CD14-positive monocyte (primary cell): Measurements from ENCODE around the gene SLC66A3. TPM values are rescaled to one million over a fixed set of nuclear protein-coding genes. Genes with fewer than 3 reads are reported as not detected.

Experiments
- DNase-seq, 3 donors: peaks; one replicate each; pipeline ENCODE4 v3.0.0-alpha.2; 2011 to 2022
- H2AFZ ChIP-seq: 2 replicates; pipeline ENCODE4 v1.6.0; 2012; ENCODE audit warnings: mild to moderate bottlenecking, low read depth, low read length, inconsistent platforms; ENCODE audit not compliant: insufficient read depth, poor library complexity, severe bottlenecking
- H3K27ac ChIP-seq, 2 donors: 1 replicate in 1 of 2; 2 replicates in 1 of 2; pipeline ENCODE4 v1.5.1; 2012 to 2013; ENCODE audit warnings: low read length in 2 of 2, control low read depth in 1 of 2, inconsistent platforms in 1 of 2, low read depth in 1 of 2, mild to moderate bottlenecking in 1 of 2
- H3K27me3 ChIP-seq, 2 donors: one replicate each; pipeline versions ENCODE4 v1.6.0 to v1.6.1; 2011 to 2013; ENCODE audit warnings: low read length in 2 of 2; ENCODE audit not compliant: control insufficient read depth in 2 of 2, insufficient read depth in 2 of 2
- H3K36me3 ChIP-seq, 2 donors: replicated peaks in 1 of 2; 1 replicate in 1 of 2; 2 replicates in 1 of 2; pipeline versions ENCODE4 v1.5.1 to v1.6.1; 2012 to 2013; ENCODE audit warnings: low read length in 2 of 2, control low read depth in 1 of 2, inconsistent platforms in 1 of 2, mild to moderate bottlenecking in 1 of 2; ENCODE audit not compliant: insufficient read depth in 2 of 2, control insufficient read depth in 1 of 2
- H3K4me1 ChIP-seq, 2 donors: 1 replicate in 1 of 2; 2 replicates in 1 of 2; pipeline versions ENCODE4 v1.5.1 to v1.6.1; 2012 to 2013; ENCODE audit warnings: low read length in 2 of 2, control low read depth in 1 of 2, inconsistent platforms in 1 of 2, mild to moderate bottlenecking in 1 of 2, moderate library complexity in 1 of 2; ENCODE audit not compliant: insufficient read depth in 2 of 2, control insufficient read depth in 1 of 2
- H3K4me2 ChIP-seq: replicated peaks from 2 replicates; pipeline ENCODE3; 2012; ENCODE audit warnings: low read length, moderate library complexity, mild to moderate bottlenecking; ENCODE audit not compliant: poor library complexity, severe bottlenecking; ENCODE audit errors: extremely low read depth
- H3K4me3 ChIP-seq, 3 experiments: fragments of 200-600 bp in 1 of 3; sonication (generic) in 1 of 3; replicated peaks in 1 of 3; 1 replicate in 2 of 3; 2 replicates in 1 of 3; pipeline ENCODE4 v1.5.1; 2011 to 2013; ENCODE audit warnings: low read length in 3 of 3, mild to moderate bottlenecking in 3 of 3, control low read depth in 2 of 3, low read depth in 2 of 3, inconsistent platforms in 1 of 3, moderate library complexity in 1 of 3
- H3K79me2 ChIP-seq: 2 replicates; pipeline ENCODE4 v1.6.0; 2012; ENCODE audit warnings: mild to moderate bottlenecking, control low read depth, inconsistent platforms, low read length, moderate library complexity; ENCODE audit not compliant: insufficient read depth
- H3K9ac ChIP-seq: 2 replicates; pipeline ENCODE4 v1.6.0; 2017; ENCODE audit warnings: low read length, mild to moderate bottlenecking; ENCODE audit not compliant: insufficient read depth, poor library complexity, severe bottlenecking
- H3K9me3 ChIP-seq, 2 donors: replicated peaks in 1 of 2; 1 replicate in 1 of 2; 2 replicates in 1 of 2; pipeline versions ENCODE4 v1.5.1 to v1.6.1; 2012 to 2013; ENCODE audit warnings: low read length in 2 of 2, control low read depth in 1 of 2; ENCODE audit not compliant: control insufficient read depth in 1 of 2, insufficient read depth in 1 of 2
- H4K20me1 ChIP-seq: 2 replicates; pipeline ENCODE4 v1.6.0; 2012; ENCODE audit warnings: mild to moderate bottlenecking, low read length, control low read depth, moderate library complexity; ENCODE audit not compliant: insufficient read depth
- H3K27ac Mint-ChIP-seq, 7 donors: one replicate each; pipeline ENCODE4 v1.8.0; 2020; ENCODE audit warnings: mild to moderate bottlenecking in 7 of 7, mixed read lengths in 7 of 7, moderate library complexity in 6 of 7, inconsistent platforms in 2 of 7
- H3K27me3 Mint-ChIP-seq, 3 donors: one replicate each; pipeline ENCODE4 v1.8.0; 2021 to 2022; ENCODE audit warnings: low read depth in 3 of 3, mild to moderate bottlenecking in 3 of 3, mixed read lengths in 3 of 3, moderate library complexity in 3 of 3, inconsistent platforms in 1 of 3
- H3K36me3 Mint-ChIP-seq, 2 donors: one replicate each; pipeline ENCODE4 v1.8.0; 2020; ENCODE audit warnings: mixed read lengths in 2 of 2, inconsistent platforms in 1 of 2, mild to moderate bottlenecking in 1 of 2
- H3K4me1 Mint-ChIP-seq: one replicate; pipeline ENCODE4 v1.8.0; 2020; ENCODE audit warnings: mild to moderate bottlenecking, mixed read lengths
- H3K4me3 Mint-ChIP-seq, 2 donors: one replicate each; pipeline ENCODE4 v1.8.0; 2020; ENCODE audit warnings: mild to moderate bottlenecking in 2 of 2, mixed read lengths in 2 of 2, moderate library complexity in 1 of 2
- H3K9me3 Mint-ChIP-seq, 7 donors: one replicate each; pipeline ENCODE4 v1.8.0; 2020 to 2022; ENCODE audit warnings: mixed read lengths in 7 of 7, mild to moderate bottlenecking in 6 of 7, moderate library complexity in 6 of 7, inconsistent platforms in 2 of 7
- CTCF ChIP-seq: fragments of 200-600 bp; IDR thresholded peaks from one replicate; pipeline ENCODE4 v1.8.0; 2022; ENCODE audit warnings: antibody characterized with exemption, mild to moderate bottlenecking
- WGBS: methylation state at CpG from one replicate; pipeline ENCODE4 v1.1.5; 2013; ENCODE audit warnings: missing lambda C conversion rate; ENCODE audit not compliant: insufficient coverage; 5-methylcytosine and 5-hydroxymethylcytosine counted together
- intact Hi-C, 2 donors: fragments of 100-400 bp; cut with micrococcal nuclease; formaldehyde crosslinking; loops; one replicate each; pipeline versions ENCODE4 v1.15.0 to v1.15.1; 2023
- polyA plus RNA-seq, 3 donors: library from polyadenylated mRNA; depleted of rRNA in 1 of 3; unstranded in 2 of 3; stranded (reverse) in 1 of 3; fragments of 300-500 nt in 2 of 3; fragments of >200 nt in 1 of 3; fragmentation: Illumina TruSeq in 2 of 3; gene quantifications; 1 replicate in 2 of 3; 2 replicates in 1 of 3; pipeline ENCODE4 v1.2.3, GENCODE V29; 2012 to 2021

The SLC66A3 gene
- polyA plus RNA-seq, 3 donors = 51.8 to 188 (median 169) TPM

GRCh38 chr2:11186145-11186544 lies 30.9 kb downstream of the SLC66A3 start:
- Histone ChIP-seq H4K20me1 (no peaks in the 10 kb centered on the region), H3K4me3 (no peak overlapping the region), H2AFZ (no peak overlapping the region), H3K27ac (peak overlapping the region in 1 of 2 donors; percentile 31), H3K9ac (no peak overlapping the region), H3K4me1 (peaks cover 8 to 9% of the 10 kb centered on the region in 2 donors), H3K27me3 (no peaks in the 10 kb centered on the region), H3K4me2 (no peak overlapping the region), H3K9me3 (no peaks in the 10 kb centered on the region), H3K79me2 (no peaks in the 10 kb centered on the region), H3K36me3 (peaks cover 19 to 72% of the 10 kb centered on the region in 2 donors)
- intact Hi-C loops = no loop called here
- WGBS = 100% methylated on average over 5 of the region's 6 CpGs
- Mint-ChIP-seq H3K4me1 (peaks cover 13% of the 10 kb centered on the region), H3K4me3 (no peak overlapping the region), H3K27me3 (peaks cover 0 to 1% (median 0%) of the 10 kb centered on the region in 3 donors), H3K9me3 (peaks cover 0 to 2% (median 0%) of the 10 kb centered on the region in 7 donors), H3K36me3 (peaks cover 52 to 59% of the 10 kb centered on the region in 2 donors), H3K27ac (no peak overlapping the region)
- no peak for TF ChIP-seq CTCF
- no peak for DNase-seq

GRCh38 chr2:11187083-11187619 lies 31.9 kb downstream of the SLC66A3 start:
- H3K4me1 ChIP-seq = peaks cover 8 to 9% of the 10 kb centered on the region in 2 donors
- peaks cover 0 to 1% (median 0%) of the 10 kb centered on the region in 3 donors for H3K27me3 Mint-ChIP-seq
- no peaks in the 10 kb centered on the region for H3K79me2 ChIP-seq
- peaks cover 0 to 2% (median 0%) of the 10 kb centered on the region in 7 donors for H3K9me3 Mint-ChIP-seq
- intact Hi-C loops = no loop called here
- no peak overlapping the region for H2AFZ ChIP-seq
- H3K27me3 ChIP-seq = no peaks in the 10 kb centered on the region
- peak overlapping the region in 1 of 3 experiments; percentile 28 for H3K4me3 ChIP-seq
- peaks cover 13% of the 10 kb centered on the region for H3K4me1 Mint-ChIP-seq
- no peaks in the 10 kb centered on the region for H3K9me3 ChIP-seq
- H4K20me1 ChIP-seq = no peaks in the 10 kb centered on the region
- peak overlapping the region in 1 of 2 donors; percentile 66 for H3K27ac ChIP-seq
- H3K4me3 Mint-ChIP-seq = no peak overlapping the region
- H3K9ac ChIP-seq = no peak overlapping the region
- no peak for TF ChIP-seq CTCF
- peaks cover 48 to 59% of the 10 kb centered on the region in 2 donors for H3K36me3 Mint-ChIP-seq
- H3K4me2 ChIP-seq = peak overlapping the region; percentile 29
- peak; percentile 45 to 74 (median 63) for DNase-seq
- H3K27ac Mint-ChIP-seq = peak overlapping the region in 6 of 7 donors; percentile 4 to 88 (median 74)
- no CpG with 5 or more reads among the region's 7 CpGs for WGBS
- peaks cover 26 to 72% of the 10 kb centered on the region in 2 donors for H3K36me3 ChIP-seq
